Right lobe of liver (tissue), 6 donors: ENCODE measurements around the gene CCDC149. TPM values are rescaled to one million over a fixed set of nuclear protein-coding genes. Genes with fewer than 3 reads are reported as not detected.

Source experiments
- ATAC-seq, 4 donors: fragments of 200-7000 bp; cut with Tn5 transposase; one replicate each; pipeline ENCODE4 v1.9.1; 2020; ENCODE audit warnings: mild to moderate bottlenecking in 4 of 4, moderate library complexity in 4 of 4
- DNase-seq, 3 donors: peaks; one replicate each; pipeline ENCODE4 v3.0.0-alpha.2; 2020
- H3K27ac ChIP-seq, 3 donors: fragments of 200-600 bp; one replicate each; pipeline ENCODE4 v1.8.0; 2022
- H3K27me3 ChIP-seq, 2 donors: fragments of 200-600 bp; one replicate each; pipeline ENCODE4 v1.8.0; 2022
- H3K36me3 ChIP-seq, 4 donors: fragments of 200-600 bp; sonication (generic) in 1 of 4; one replicate each; pipeline versions ENCODE4 v1.5.1 to v1.8.0; 2017 to 2022; ENCODE audit warnings: control low read depth in 1 of 4
- H3K4me1 ChIP-seq, 4 donors: fragments of 200-600 bp; sonication (generic) in 1 of 4; one replicate each; pipeline versions ENCODE4 v1.5.1 to v1.8.0; 2017 to 2022; ENCODE audit warnings: control low read depth in 1 of 4
- H3K4me3 ChIP-seq, 3 donors: fragments of 200-600 bp; one replicate each; pipeline ENCODE4 v1.8.0; 2022
- H3K9me3 ChIP-seq, 4 donors: fragments of 200-600 bp; sonication (generic) in 1 of 4; one replicate each; pipeline versions ENCODE4 v1.5.1 to v1.8.0; 2017 to 2022; ENCODE audit warnings: control low read depth in 1 of 4
- POLR2A ChIP-seq: fragments of 450-650 bp; IDR thresholded peaks from one replicate; pipeline ENCODE4 v1.6.1; 2017; ENCODE audit warnings: antibody characterized with exemption, mild to moderate bottlenecking
- WGBS: methylation state at CpG from one replicate; pipeline ENCODE4 v1.1.6; 2018; ENCODE audit warnings: low coverage, low lambda C conversion rate; ENCODE audit not compliant: insufficient coverage; ENCODE audit errors: missing lambda C conversion rate; 5-methylcytosine and 5-hydroxymethylcytosine counted together
- intact Hi-C, 2 donors: fragments of 100-400 bp; cut with DNase I; formaldehyde crosslinking; loops; one replicate each; pipeline versions ENCODE4 v1.11.2 to v1.14.1; 2022
- long read RNA-seq: library from polyadenylated mRNA; unstranded; transcript quantifications from one replicate; pipeline ENCODE4 v2.0.0, GENCODE V29; 2019
- total RNA-seq, 6 experiments: library from RNA; depleted of rRNA in 2 of 6; stranded (reverse); fragments of >200 nt in 2 of 6; fragmentation: NEBNext Ultra II Directional in 3 of 6; extraction: Animal tissue kit (Norgen Biotek cat#: 25700) in 3 of 6; gene quantifications; one replicate each; pipeline versions ENCODE4 v1.1.0 to v1.2.4, GENCODE V29; 2016 to 2023
- TF ChIP-seq, protein P1 (sequence below), 4 donors: fragments of 200-600 bp in 3 of 4; fragments of 450-650 bp in 1 of 4; IDR thresholded peaks; one replicate each; pipeline versions ENCODE4 v1.5.1 to v1.8.0; 2016 to 2022; ENCODE audit warnings: antibody characterized with exemption in 4 of 4, mild to moderate bottlenecking in 2 of 4
- donor health status: DM: no; HTN: yes; CAD: no.
- donor health status: DM: no; HTN: no; CAD: no.
- donor health status: DM: no; HTN: no; CAD: no.
- donor health status: DM: no; HTN: yes; CAD: no.
- donor health status: DM: no; HTN: yes; CAD: no.

The CCDC149 gene
- 1 to 10 TPM; 3.9 to 8.0 (median 5.2) TPM for total RNA-seq
- long read RNA-seq, result 0 reads

DNA sequence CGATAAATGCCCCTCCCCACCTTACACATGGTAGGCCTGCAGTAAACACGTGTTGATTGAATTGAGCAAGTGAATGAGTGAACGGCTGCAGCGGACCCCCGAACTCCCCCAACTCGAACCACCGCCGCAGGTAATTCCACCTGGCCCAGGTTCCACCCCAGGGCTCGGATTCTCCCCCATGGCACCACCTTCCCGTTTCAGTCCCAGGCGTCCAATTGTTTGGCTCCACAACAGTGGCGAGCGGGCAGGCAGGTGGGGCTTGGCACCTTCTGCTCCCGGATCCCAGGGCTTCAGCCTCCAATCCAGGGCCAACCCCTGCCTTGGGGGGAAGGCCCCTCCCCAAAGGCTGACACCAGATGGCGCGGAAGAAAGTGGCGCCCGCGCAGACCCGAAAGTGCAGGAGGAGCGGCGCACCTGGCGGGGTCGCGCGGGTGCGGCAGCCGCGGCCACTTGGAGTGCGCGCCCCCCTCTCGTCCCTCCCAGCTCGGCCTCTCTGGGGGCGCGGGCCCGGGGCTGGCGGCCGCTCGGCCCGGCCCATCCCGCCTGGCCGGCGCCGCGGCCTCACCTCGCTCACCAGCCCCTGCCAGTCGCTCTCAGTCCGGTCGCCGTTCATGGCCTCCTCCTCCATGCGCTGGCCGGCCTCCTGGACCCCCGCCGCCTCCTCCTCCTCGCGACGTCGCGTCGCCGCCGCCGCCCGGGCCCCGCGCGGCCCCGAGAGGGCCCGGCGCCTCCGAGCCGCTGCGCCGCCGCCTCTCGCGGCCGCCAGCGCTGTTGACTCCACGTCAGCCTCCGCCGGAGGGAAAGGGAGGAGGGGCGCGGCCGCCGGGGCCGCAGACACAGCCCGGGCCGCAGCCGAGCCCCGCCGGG lies at the start of gene CCDC149:
TSS of gene CCDC149 (minus strand) at position 791 of the 867 bp plus-strand sequence. CDS start at position 613, 178 bp downstream.
- Histone ChIP-seq H3K4me3 (peak within 1 kb of the TSS; percentile 44 to 84 (median 57)), H3K27me3 (no peaks in the 10 kb centered on the region), H3K9me3 (no peaks in the 10 kb centered on the region), H3K27ac (peak within 1 kb of the TSS; percentile 84 to 93 (median 88)), H3K4me1 (peaks cover 0 to 10% (median 2%) of the 10 kb centered on the region in 4 donors), H3K36me3 (no peaks in the 10 kb centered on the region)
- DNase-seq (peak; percentile 88 to 93 (median 92)), ATAC-seq (peak; percentile 96 to 98 (median 98))
- 4% methylated on average over 4 of the region's 92 CpGs for WGBS
- TF ChIP-seq, protein P1, sequence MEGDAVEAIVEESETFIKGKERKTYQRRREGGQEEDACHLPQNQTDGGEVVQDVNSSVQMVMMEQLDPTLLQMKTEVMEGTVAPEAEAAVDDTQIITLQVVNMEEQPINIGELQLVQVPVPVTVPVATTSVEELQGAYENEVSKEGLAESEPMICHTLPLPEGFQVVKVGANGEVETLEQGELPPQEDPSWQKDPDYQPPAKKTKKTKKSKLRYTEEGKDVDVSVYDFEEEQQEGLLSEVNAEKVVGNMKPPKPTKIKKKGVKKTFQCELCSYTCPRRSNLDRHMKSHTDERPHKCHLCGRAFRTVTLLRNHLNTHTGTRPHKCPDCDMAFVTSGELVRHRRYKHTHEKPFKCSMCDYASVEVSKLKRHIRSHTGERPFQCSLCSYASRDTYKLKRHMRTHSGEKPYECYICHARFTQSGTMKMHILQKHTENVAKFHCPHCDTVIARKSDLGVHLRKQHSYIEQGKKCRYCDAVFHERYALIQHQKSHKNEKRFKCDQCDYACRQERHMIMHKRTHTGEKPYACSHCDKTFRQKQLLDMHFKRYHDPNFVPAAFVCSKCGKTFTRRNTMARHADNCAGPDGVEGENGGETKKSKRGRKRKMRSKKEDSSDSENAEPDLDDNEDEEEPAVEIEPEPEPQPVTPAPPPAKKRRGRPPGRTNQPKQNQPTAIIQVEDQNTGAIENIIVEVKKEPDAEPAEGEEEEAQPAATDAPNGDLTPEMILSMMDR (IDR thresholded peaks at IDR 0.05), result peak in 2 of 4 donors; percentile 2 to 15
- TF ChIP-seq POLR2A, result peak; percentile 87
- intact Hi-C loops, result no loop called here

DNA sequence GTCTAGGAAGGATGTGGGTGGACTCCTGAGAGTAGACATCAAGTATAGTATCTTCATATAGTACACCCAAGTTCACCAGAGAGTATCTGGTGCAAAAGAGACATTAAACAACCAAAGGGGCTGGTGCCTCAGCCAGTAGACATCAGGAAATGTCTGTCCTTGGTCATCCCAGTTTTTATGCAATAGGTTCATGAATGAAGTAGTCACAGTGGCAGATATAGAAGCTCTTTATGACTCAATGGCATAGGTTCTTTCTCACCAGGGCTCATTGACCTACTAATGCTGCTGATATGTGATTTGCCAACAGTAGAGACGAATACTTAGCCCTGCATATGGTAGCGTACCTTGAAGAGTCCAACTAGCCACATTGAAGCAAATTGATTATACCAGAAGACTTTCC lies 45.0 kb upstream of the CCDC149 start:
- ATAC-seq (no peak), DNase-seq (no peak)
- intact Hi-C loops, result no loop called here
- no peaks in the 10 kb centered on the region for H3K36me3 ChIP-seq
- no peaks in the 10 kb centered on the region for H3K27me3 ChIP-seq
- H3K4me1 ChIP-seq, result no peaks in the 10 kb centered on the region
- no peak overlapping the region for H3K4me3 ChIP-seq
- WGBS, result 58% methylated on average over 2 of the region's 2 CpGs
- no peak overlapping the region for H3K27ac ChIP-seq
- no peak for TF ChIP-seq POLR2A
- TF ChIP-seq, protein P1 (IDR thresholded peaks at IDR 0.05), result no peak
- no peaks in the 10 kb centered on the region for H3K9me3 ChIP-seq

DNA sequence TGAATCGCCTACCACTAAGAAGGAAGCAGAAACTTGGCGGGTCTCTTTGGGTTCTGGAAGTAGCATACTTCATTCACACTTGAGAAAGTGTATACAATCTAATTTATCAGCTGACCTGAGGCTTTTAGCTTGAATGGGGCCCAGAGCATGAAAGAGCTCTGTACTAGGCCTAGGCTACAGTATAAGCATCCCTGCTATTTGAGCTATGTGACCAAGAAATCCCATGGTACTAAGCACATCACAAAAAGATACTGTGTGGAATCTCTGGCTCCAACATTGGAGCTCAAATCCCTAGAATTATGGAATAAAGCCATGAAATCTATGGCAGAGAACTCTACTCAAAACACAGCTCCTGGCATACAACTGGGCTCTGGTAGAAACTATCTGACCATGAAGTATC lies 43.9 kb upstream of the CCDC149 start:
- Histone ChIP-seq H3K4me1 (no peaks in the 10 kb centered on the region), H3K27ac (no peak overlapping the region), H3K4me3 (no peak overlapping the region), H3K36me3 (no peaks in the 10 kb centered on the region), H3K27me3 (no peaks in the 10 kb centered on the region), H3K9me3 (no peaks in the 10 kb centered on the region)
- ATAC-seq (no peak), DNase-seq (no peak)
- TF ChIP-seq POLR2A, result no peak
- TF ChIP-seq, protein P1 (IDR thresholded peaks at IDR 0.05), result no peak
- WGBS, result 100% methylated on average over 2 of the region's 2 CpGs
- intact Hi-C loops, result no loop called here

DNA sequence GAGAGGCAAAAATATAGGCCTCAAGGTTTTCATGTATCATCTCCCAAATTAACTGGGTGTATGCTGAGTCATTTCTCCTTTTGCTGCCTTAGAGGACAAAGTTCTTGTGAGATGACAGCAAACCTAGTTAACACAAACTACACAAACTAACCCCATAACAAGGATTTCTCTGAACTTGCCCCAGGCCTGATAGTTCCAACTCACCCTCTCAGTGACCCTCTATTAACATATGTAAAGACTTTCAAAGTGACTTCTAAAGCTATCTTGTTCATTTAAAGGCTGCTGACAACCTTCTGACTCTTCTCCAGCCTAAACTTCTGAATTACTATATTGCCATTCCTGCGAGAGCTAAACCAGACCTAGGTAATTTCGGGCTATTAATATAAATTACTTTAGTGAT lies 43.2 kb upstream of the CCDC149 start:
- TF ChIP-seq, protein P1 (IDR thresholded peaks at IDR 0.05), result no peak
- TF ChIP-seq POLR2A, result no peak
- Histone ChIP-seq H3K36me3 (no peaks in the 10 kb centered on the region), H3K4me3 (no peak overlapping the region), H3K27ac (no peak overlapping the region), H3K9me3 (no peaks in the 10 kb centered on the region), H3K27me3 (no peaks in the 10 kb centered on the region), H3K4me1 (no peaks in the 10 kb centered on the region)
- no peak for ATAC-seq
- DNase-seq, result no peak
- intact Hi-C loops, result no loop called here
- 58% methylated on average over 2 of the region's 2 CpGs for WGBS
